Measurements from ENCODE around the gene FMNL2.

Gene FMNL2

DNA sequence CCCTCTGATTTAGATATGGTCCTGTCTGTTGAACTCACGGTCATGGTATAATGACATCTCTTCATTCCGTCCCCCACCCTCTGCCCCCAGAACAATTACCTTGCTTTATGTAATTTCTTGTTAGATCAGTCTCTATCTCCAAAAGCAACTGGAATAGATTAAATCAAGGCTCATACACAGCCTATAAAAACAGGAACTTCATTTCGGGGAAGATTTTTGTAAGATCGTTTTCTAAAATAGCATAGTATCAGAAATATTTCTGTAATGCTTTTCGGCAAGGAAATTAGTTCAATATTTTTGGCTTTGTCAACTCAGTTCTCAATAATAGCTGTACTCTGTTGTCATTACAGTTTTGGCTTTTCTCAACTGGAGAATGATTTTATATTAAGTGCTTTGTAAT, 157.2 kb downstream of the FMNL2 start:
- H3K23ac ChIP-seq (ENCODE audit: low read depth, low read length, poor library complexity): no peak overlapping the region
- peaks cover 24 to 69% of the 10 kb centered on the region in 2 donors for H3K4me1 ChIP-seq (ENCODE audit: control insufficient read depth in 2 of 2, insufficient read depth in 1 of 2, low read depth in 1 of 2, low read length in 2 of 2)
- no peak overlapping the region for H2AK5ac ChIP-seq (ENCODE audit: low read depth, low read length)
- H2BK120ac ChIP-seq (ENCODE audit: low read depth, low read length): no peak overlapping the region
- H3K27me3 ChIP-seq (ENCODE audit: control insufficient read depth in 3 of 3, insufficient read depth in 3 of 3, low read depth in 1 of 3, low read length in 3 of 3): no peaks in the 10 kb centered on the region
- H3K9ac ChIP-seq (ENCODE audit: low read depth, low read length, poor library complexity): no peak overlapping the region
- no peak overlapping the region for H2BK15ac ChIP-seq (ENCODE audit: low read length)
- H3K36me3 ChIP-seq (replicated peaks in 1 of 2; ENCODE audit: control insufficient read depth in 2 of 2, insufficient read depth in 2 of 2, low read length in 2 of 2): peaks cover 0 to 2% of the 10 kb centered on the region in 2 donors
- H3K79me1 ChIP-seq (ENCODE audit: low read depth, low read length): peaks cover 5% of the 10 kb centered on the region
- no peak overlapping the region for H4K91ac ChIP-seq (ENCODE audit: low read depth, low read length, poor library complexity)
- no peak overlapping the region for H3K4ac ChIP-seq (ENCODE audit: low read length)
- no peak overlapping the region for H2BK5ac ChIP-seq (ENCODE audit: low read length)
- DNase-seq (ENCODE audit: low spot score): no peak
- H3K27ac ChIP-seq (replicated peaks; ENCODE audit: low read length): no peak overlapping the region
- H3K4me3 ChIP-seq (ENCODE audit: low read length in 2 of 2): no peak overlapping the region
- H3K4me2 ChIP-seq (ENCODE audit: insufficient read depth, low read length, poor library complexity, severe bottlenecking): no peak overlapping the region
- peaks cover 2 to 13% of the 10 kb centered on the region in 2 donors for H3K9me3 ChIP-seq (replicated peaks in 1 of 2; ENCODE audit: control insufficient read depth in 2 of 2, insufficient read depth in 1 of 2, low read depth in 1 of 2, low read length in 2 of 2)
- no peak overlapping the region for H2AFZ ChIP-seq (ENCODE audit: low read length)
- no peak overlapping the region for H4K8ac ChIP-seq (ENCODE audit: low read depth, low read length)
- no peak overlapping the region for H3K14ac ChIP-seq (ENCODE audit: low read length)
- WGBS, 2 donors (ENCODE audit: extremely low coverage in 2 of 2, insufficient read length in 2 of 2, insufficient replicate concordance in 1 of 2): no CpG with 5 or more reads among the region's 5 CpGs
- H3K18ac ChIP-seq (ENCODE audit: low read length): no peak overlapping the region
- H2BK12ac ChIP-seq (ENCODE audit: low read length): no peak overlapping the region

DNA sequence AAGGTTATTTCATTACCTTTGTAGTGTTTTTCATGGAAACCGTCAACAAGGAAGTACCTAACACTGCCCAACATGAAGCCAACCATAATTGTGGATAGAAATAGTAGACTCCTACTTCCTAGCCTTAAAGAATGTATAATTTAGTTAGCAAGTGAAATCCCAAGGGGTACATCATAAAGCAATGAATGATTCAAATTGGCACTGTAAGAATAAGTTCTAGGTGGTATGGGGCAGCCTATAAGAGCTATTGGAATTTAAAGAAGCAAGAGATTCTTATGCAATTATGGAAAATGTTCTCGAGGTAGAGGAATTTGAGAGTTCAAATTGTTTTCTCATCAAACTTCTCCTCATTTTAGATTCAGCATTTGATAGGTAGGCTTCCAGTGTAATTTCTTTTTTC, 157.9 kb downstream of the FMNL2 start:
- Histone ChIP-seq H2BK12ac (ENCODE audit: low read length) (no peak overlapping the region), H2BK15ac (ENCODE audit: low read length) (no peak overlapping the region), H3K4me1 (ENCODE audit: control insufficient read depth in 2 of 2, insufficient read depth in 1 of 2, low read depth in 1 of 2, low read length in 2 of 2) (peaks cover 24 to 64% of the 10 kb centered on the region in 2 donors), H4K8ac (ENCODE audit: low read depth, low read length) (no peak overlapping the region), H3K4ac (ENCODE audit: low read length) (no peak overlapping the region), H3K4me3 (ENCODE audit: low read length in 2 of 2) (no peak overlapping the region), H2AFZ (ENCODE audit: low read length) (no peak overlapping the region), H3K18ac (ENCODE audit: low read length) (no peak overlapping the region), H4K91ac (ENCODE audit: low read depth, low read length, poor library complexity) (no peak overlapping the region), H2BK120ac (ENCODE audit: low read depth, low read length) (no peak overlapping the region), H2BK5ac (ENCODE audit: low read length) (no peak overlapping the region), H3K14ac (ENCODE audit: low read length) (no peak overlapping the region), H3K27me3 (ENCODE audit: control insufficient read depth in 3 of 3, insufficient read depth in 3 of 3, low read depth in 1 of 3, low read length in 3 of 3) (no peaks in the 10 kb centered on the region), H3K27ac (replicated peaks; ENCODE audit: low read length) (no peak overlapping the region), H3K23ac (ENCODE audit: low read depth, low read length, poor library complexity) (no peak overlapping the region), H3K9ac (ENCODE audit: low read depth, low read length, poor library complexity) (no peak overlapping the region), H3K79me1 (ENCODE audit: low read depth, low read length) (peaks cover 5% of the 10 kb centered on the region), H3K36me3 (replicated peaks in 1 of 2; ENCODE audit: control insufficient read depth in 2 of 2, insufficient read depth in 2 of 2, low read length in 2 of 2) (peaks cover 0 to 2% of the 10 kb centered on the region in 2 donors), H2AK5ac (ENCODE audit: low read depth, low read length) (no peak overlapping the region), H3K9me3 (replicated peaks in 1 of 2; ENCODE audit: control insufficient read depth in 2 of 2, insufficient read depth in 1 of 2, low read depth in 1 of 2, low read length in 2 of 2) (peaks cover 2 to 21% of the 10 kb centered on the region in 2 donors), H3K4me2 (ENCODE audit: insufficient read depth, low read length, poor library complexity, severe bottlenecking) (no peak overlapping the region)
- no peak for DNase-seq (ENCODE audit: low spot score)
- WGBS, 2 donors (ENCODE audit: extremely low coverage in 2 of 2, insufficient read length in 2 of 2, insufficient replicate concordance in 1 of 2): no CpG with 5 or more reads among the region's 2 CpGs

DNA sequence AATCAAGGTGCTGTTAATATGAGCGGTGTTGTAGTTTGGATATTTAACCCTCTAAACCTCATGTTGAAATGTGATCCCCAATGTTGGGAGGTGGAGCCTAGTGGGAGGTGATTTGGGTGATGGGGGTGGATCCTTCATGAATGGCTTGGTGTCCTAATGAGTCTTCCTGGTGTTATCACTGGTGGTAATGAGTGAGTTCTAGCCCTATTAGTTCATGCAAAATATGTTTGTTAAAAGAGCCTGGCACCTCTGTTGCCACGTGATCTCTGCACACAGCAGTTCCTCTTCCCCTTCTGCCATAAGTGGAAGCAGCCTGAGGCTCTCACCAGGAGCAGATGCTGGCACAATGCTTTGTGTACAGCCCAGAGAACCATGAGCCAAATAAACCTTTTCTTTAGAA, 158.4 kb downstream of the FMNL2 start:
- Histone ChIP-seq H3K4me3 (ENCODE audit: low read length in 2 of 2) (no peak overlapping the region), H2AK5ac (ENCODE audit: low read depth, low read length) (no peak overlapping the region), H3K27me3 (ENCODE audit: control insufficient read depth in 3 of 3, insufficient read depth in 3 of 3, low read depth in 1 of 3, low read length in 3 of 3) (no peaks in the 10 kb centered on the region), H3K14ac (ENCODE audit: low read length) (no peak overlapping the region), H3K4me2 (ENCODE audit: insufficient read depth, low read length, poor library complexity, severe bottlenecking) (no peak overlapping the region), H3K36me3 (replicated peaks in 1 of 2; ENCODE audit: control insufficient read depth in 2 of 2, insufficient read depth in 2 of 2, low read length in 2 of 2) (peaks cover 0 to 2% of the 10 kb centered on the region in 2 donors), H2BK12ac (ENCODE audit: low read length) (no peak overlapping the region), H3K9ac (ENCODE audit: low read depth, low read length, poor library complexity) (no peak overlapping the region), H4K91ac (ENCODE audit: low read depth, low read length, poor library complexity) (no peak overlapping the region), H3K23ac (ENCODE audit: low read depth, low read length, poor library complexity) (no peak overlapping the region), H4K8ac (ENCODE audit: low read depth, low read length) (no peak overlapping the region), H3K27ac (replicated peaks; ENCODE audit: low read length) (no peak overlapping the region), H3K18ac (ENCODE audit: low read length) (no peak overlapping the region), H2AFZ (ENCODE audit: low read length) (no peak overlapping the region), H2BK5ac (ENCODE audit: low read length) (no peak overlapping the region), H2BK15ac (ENCODE audit: low read length) (no peak overlapping the region), H3K4ac (ENCODE audit: low read length) (no peak overlapping the region), H2BK120ac (ENCODE audit: low read depth, low read length) (no peak overlapping the region), H3K9me3 (replicated peaks in 1 of 2; ENCODE audit: control insufficient read depth in 2 of 2, insufficient read depth in 1 of 2, low read depth in 1 of 2, low read length in 2 of 2) (peaks cover 2 to 26% of the 10 kb centered on the region in 2 donors), H3K4me1 (ENCODE audit: control insufficient read depth in 2 of 2, insufficient read depth in 1 of 2, low read depth in 1 of 2, low read length in 2 of 2) (peaks cover 24 to 60% of the 10 kb centered on the region in 2 donors), H3K79me1 (ENCODE audit: low read depth, low read length) (peaks cover 5% of the 10 kb centered on the region)
- WGBS, 2 donors (ENCODE audit: extremely low coverage in 2 of 2, insufficient read length in 2 of 2, insufficient replicate concordance in 1 of 2): no CpG with 5 or more reads among the region's 2 CpGs
- no peak for DNase-seq (ENCODE audit: low spot score)

- H3K9ac ChIP-seq (ENCODE audit: low read depth, low read length, poor library complexity): no peak overlapping the region
- no peak for DNase-seq (ENCODE audit: low spot score)
- H4K8ac ChIP-seq (ENCODE audit: low read depth, low read length): no peak overlapping the region
- peaks cover 2 to 27% of the 10 kb centered on the region in 2 donors for H3K9me3 ChIP-seq (replicated peaks in 1 of 2; ENCODE audit: control insufficient read depth in 2 of 2, insufficient read depth in 1 of 2, low read depth in 1 of 2, low read length in 2 of 2)
- no peaks in the 10 kb centered on the region for H3K27me3 ChIP-seq (ENCODE audit: control insufficient read depth in 3 of 3, insufficient read depth in 3 of 3, low read depth in 1 of 3, low read length in 3 of 3)
- H3K27ac ChIP-seq (replicated peaks; ENCODE audit: low read length): no peak overlapping the region
- H3K23ac ChIP-seq (ENCODE audit: low read depth, low read length, poor library complexity): no peak overlapping the region
- H3K4me1 ChIP-seq (ENCODE audit: control insufficient read depth in 2 of 2, insufficient read depth in 1 of 2, low read depth in 1 of 2, low read length in 2 of 2): peaks cover 22 to 55% of the 10 kb centered on the region in 2 donors
- H4K91ac ChIP-seq (ENCODE audit: low read depth, low read length, poor library complexity): no peak overlapping the region
- peaks cover 3% of the 10 kb centered on the region for H3K79me1 ChIP-seq (ENCODE audit: low read depth, low read length)
- H2BK12ac ChIP-seq (ENCODE audit: low read length): no peak overlapping the region
- H3K14ac ChIP-seq (ENCODE audit: low read length): no peak overlapping the region
- H2AK5ac ChIP-seq (ENCODE audit: low read depth, low read length): no peak overlapping the region
- H3K4ac ChIP-seq (ENCODE audit: low read length): no peak overlapping the region
- no peak overlapping the region for H3K4me3 ChIP-seq (ENCODE audit: low read length in 2 of 2)
- no peak overlapping the region for H2BK5ac ChIP-seq (ENCODE audit: low read length)
- H2BK120ac ChIP-seq (ENCODE audit: low read depth, low read length): no peak overlapping the region
- peaks cover 0 to 2% of the 10 kb centered on the region in 2 donors for H3K36me3 ChIP-seq (replicated peaks in 1 of 2; ENCODE audit: control insufficient read depth in 2 of 2, insufficient read depth in 2 of 2, low read length in 2 of 2)
- H2BK15ac ChIP-seq (ENCODE audit: low read length): no peak overlapping the region
- no CpG with 5 or more reads among the region's 2 CpGs for WGBS, 2 donors (ENCODE audit: extremely low coverage in 2 of 2, insufficient read length in 2 of 2, insufficient replicate concordance in 1 of 2)
- H2AFZ ChIP-seq (ENCODE audit: low read length): no peak overlapping the region
- H3K4me2 ChIP-seq (ENCODE audit: insufficient read depth, low read length, poor library complexity, severe bottlenecking): no peak overlapping the region
- H3K18ac ChIP-seq (ENCODE audit: low read length): no peak overlapping the region
Observed at GRCh38 chr2:152493945-152494528, 159.1 kb downstream of the FMNL2 start.
